ENCODE data around the gene TMEM134. TPM values are rescaled to one million over a fixed set of nuclear protein-coding genes. Genes with fewer than 3 reads are reported as not detected.
A peak's percentile ranks its signal among the peaks of the same experiment; 100 is the strongest.

Gene TMEM134
- total and polyA plus RNA-seq, 9 of the 15 experiments (the other 6 are each of a cell fraction or from before 2014, with no cell fraction given) = 0.63 to 48.4 (median 10.7) TPM

- TF ChIP-seq POLR2H (tag; IDR thresholded peaks at IDR 0.05; ENCODE audit: low read depth) = no peak
- TF ChIP-seq TRIM24 (IDR thresholded peaks at IDR 0.05) = no peak
- no peak for TF ChIP-seq TSHZ1 (CRISPR knock-in tag; IDR thresholded peaks at IDR 0.05)
- TF ChIP-seq PKNOX1 (IDR thresholded peaks at IDR 0.05) = peak; percentile 70
- no peak for TF ChIP-seq FOXJ2 (tag; IDR thresholded peaks at IDR 0.05)
These were observed 3.8 kb upstream of the TMEM134 start (continued) for GRCh38 chr11:67472882-67473281.

All from K562 (cell line).